GM23338 (cell line): ENCODE data around the gene NTPCR. TPM values are rescaled to one million over a fixed set of nuclear protein-coding genes. Genes with fewer than 3 reads are reported as not detected.

Source experiments
- ATAC-seq: fragments of 200-7000 bp; cut with Tn5 transposase; 3 replicates; pipeline ENCODE4 v1.9.1; 2020
- DNase-seq: peaks from one replicate; pipeline ENCODE4 v3.0.0-alpha.2; 2015; ENCODE audit warnings: low spot score
- H2AFZ ChIP-seq: fragments of 200-600 bp; sonication (generic); 2 replicates; pipeline ENCODE4 v1.8.0; 2016; ENCODE audit warnings: antibody characterized with exemption, mild to moderate bottlenecking, moderate library complexity
- H3F3A ChIP-seq: fragments of 200-600 bp; sonication (generic); replicated peaks from 2 replicates; pipeline ENCODE4 v1.8.0; 2017; ENCODE audit warnings: antibody characterized with exemption, mixed run types, low read depth
- H3K27ac ChIP-seq: fragments of 200-600 bp; sonication (generic); 2 replicates; pipeline ENCODE4 v1.6.1; 2016; ENCODE audit warnings: low read depth
- H3K27me3 ChIP-seq: fragments of 200-600 bp; sonication (generic); 2 replicates; pipeline ENCODE4 v1.8.0; 2016; ENCODE audit warnings: mild to moderate bottlenecking, mixed run types, moderate library complexity; ENCODE audit not compliant: insufficient read depth
- H3K36me3 ChIP-seq: fragments of 200-600 bp; sonication (generic); 2 replicates; pipeline ENCODE4 v1.8.0; 2016; ENCODE audit warnings: mild to moderate bottlenecking; ENCODE audit not compliant: insufficient read depth
- H3K4me1 ChIP-seq: fragments of 200-600 bp; sonication (generic); 2 replicates; pipeline ENCODE4 v1.8.0; 2016; ENCODE audit warnings: mild to moderate bottlenecking, moderate library complexity; ENCODE audit not compliant: insufficient read depth
- H3K4me2 ChIP-seq: fragments of 200-600 bp; sonication (generic); 2 replicates; pipeline ENCODE4 v1.7.1; 2017; ENCODE audit warnings: mixed run types
- H3K4me3 ChIP-seq: fragments of 200-600 bp; sonication (generic); 2 replicates; pipeline ENCODE4 v1.6.1; 2016; ENCODE audit warnings: mixed run types
- H3K79me2 ChIP-seq: fragments of 200-600 bp; sonication (generic); replicated peaks from 2 replicates; pipeline ENCODE4 v1.8.0; 2017; ENCODE audit warnings: mild to moderate bottlenecking; ENCODE audit not compliant: insufficient read depth
- H3K9me2 ChIP-seq: fragments of 200-600 bp; sonication (generic); 2 replicates; pipeline ENCODE4 v1.8.0; 2017; ENCODE audit not compliant: insufficient read depth
- H4K20me1 ChIP-seq: fragments of 200-600 bp; sonication (generic); replicated peaks from 2 replicates; pipeline ENCODE4 v1.8.0; 2017; ENCODE audit warnings: mild to moderate bottlenecking; ENCODE audit not compliant: insufficient read depth
- H3K27ac Mint-ChIP-seq: 2 replicates; pipeline ENCODE4 v1.8.0; 2020; ENCODE audit warnings: inconsistent platforms, mild to moderate bottlenecking, moderate library complexity, mixed read lengths
- H3K27me3 Mint-ChIP-seq: 3 replicates; pipeline ENCODE4 v1.8.0; 2022; ENCODE audit warnings: low read depth, mild to moderate bottlenecking, moderate library complexity, mixed read lengths, inconsistent platforms; ENCODE audit not compliant: insufficient read depth, poor library complexity
- H3K36me3 Mint-ChIP-seq: 3 replicates; pipeline ENCODE4 v1.8.0; 2021; ENCODE audit warnings: low read depth, mild to moderate bottlenecking, inconsistent platforms, moderate library complexity, mixed read lengths
- H3K4me1 Mint-ChIP-seq: 3 replicates; pipeline ENCODE4 v1.8.0; 2020; ENCODE audit warnings: mild to moderate bottlenecking, inconsistent platforms, mixed read lengths
- H3K4me3 Mint-ChIP-seq: 3 replicates; pipeline ENCODE4 v1.8.0; 2021; ENCODE audit warnings: moderate library complexity, mild to moderate bottlenecking, inconsistent platforms, mixed read lengths
- H3K9me3 Mint-ChIP-seq: 3 replicates; pipeline ENCODE4 v1.8.0; 2020; ENCODE audit warnings: moderate library complexity, mild to moderate bottlenecking, inconsistent platforms, mixed read lengths
- ETS1 ChIP-seq: IDR thresholded peaks from 2 replicates; pipeline ENCODE4 v1.6.1; 2016; ENCODE audit warnings: antibody characterized with exemption
- EZH2 ChIP-seq: fragments of 200-600 bp; sonication (generic); IDR thresholded peaks from one replicate; pipeline ENCODE4 v1.8.0; 2017; ENCODE audit warnings: antibody characterized with exemption, mild to moderate bottlenecking, low read depth; ENCODE audit not compliant: unreplicated experiment
- EZH2phosphoT487 ChIP-seq: fragments of 200-600 bp; sonication (generic); IDR thresholded peaks from one replicate; pipeline ENCODE4 v1.8.1; 2018; ENCODE audit warnings: antibody characterized with exemption; ENCODE audit not compliant: unreplicated experiment
- JUNB ChIP-seq: IDR thresholded peaks from one replicate; pipeline ENCODE4 v1.6.1; 2016; ENCODE audit warnings: antibody characterized with exemption; ENCODE audit not compliant: unreplicated experiment
- NANOG ChIP-seq: IDR thresholded peaks from 2 replicates; pipeline ENCODE4 v1.6.1; 2016; ENCODE audit warnings: antibody characterized with exemption, borderline replicate concordance
- POLR2AphosphoS5 ChIP-seq: IDR thresholded peaks from 2 replicates; pipeline ENCODE4 v1.6.1; 2016; ENCODE audit warnings: antibody characterized with exemption, low read depth
- STAT1 ChIP-seq: IDR thresholded peaks from one replicate; pipeline ENCODE4 v1.6.1; 2016; ENCODE audit warnings: antibody characterized with exemption; ENCODE audit not compliant: unreplicated experiment
- ZNF114 ChIP-seq: fragments of 250-450 bp; sonication (Bioruptor Pico); IDR thresholded peaks from 2 replicates; pipeline ENCODE4 v1.5.0; 2020; ENCODE audit warnings: mild to moderate bottlenecking, moderate library complexity
- ZNF331 ChIP-seq: fragments of 250-450 bp; sonication (Bioruptor Pico); IDR thresholded peaks from 2 replicates; pipeline ENCODE4 v1.5.0; 2020; ENCODE audit warnings: low read depth, mild to moderate bottlenecking, moderate library complexity
- polyA plus RNA-seq: library from polyadenylated mRNA; unstranded; fragments of >200 nt; fragmentation: Nextera tagmentation; extraction: Ambion mirVana; gene quantifications from 2 replicates; pipeline ENCODE4 v1.2.1, GENCODE V29; 2016
- total RNA-seq: library from RNA; depleted of rRNA; stranded (reverse); fragments of >200 nt; shearing (Covaris generic); gene quantifications from 2 replicates; pipeline ENCODE4 v1.2.3, GENCODE V29; 2014
- TF ChIP-seq, protein P1 (sequence below): IDR thresholded peaks from one replicate; pipeline ENCODE4 v1.6.1; 2018; ENCODE audit warnings: antibody characterized with exemption; ENCODE audit not compliant: unreplicated experiment
- TF ChIP-seq, protein P2 (sequence below): fragments of 250-450 bp; sonication (Bioruptor Pico); IDR thresholded peaks from 2 replicates; pipeline ENCODE4 v1.5.0; 2020; ENCODE audit warnings: mild to moderate bottlenecking, moderate library complexity

NTPCR gene
- total and polyA plus RNA-seq, 2 experiments from 2014 or later = 64.1 to 150 TPM

GRCh38 chr1:232951180-232951579 is 769 bp downstream of the NTPCR start (continued):
- TF ChIP-seq, protein P1, sequence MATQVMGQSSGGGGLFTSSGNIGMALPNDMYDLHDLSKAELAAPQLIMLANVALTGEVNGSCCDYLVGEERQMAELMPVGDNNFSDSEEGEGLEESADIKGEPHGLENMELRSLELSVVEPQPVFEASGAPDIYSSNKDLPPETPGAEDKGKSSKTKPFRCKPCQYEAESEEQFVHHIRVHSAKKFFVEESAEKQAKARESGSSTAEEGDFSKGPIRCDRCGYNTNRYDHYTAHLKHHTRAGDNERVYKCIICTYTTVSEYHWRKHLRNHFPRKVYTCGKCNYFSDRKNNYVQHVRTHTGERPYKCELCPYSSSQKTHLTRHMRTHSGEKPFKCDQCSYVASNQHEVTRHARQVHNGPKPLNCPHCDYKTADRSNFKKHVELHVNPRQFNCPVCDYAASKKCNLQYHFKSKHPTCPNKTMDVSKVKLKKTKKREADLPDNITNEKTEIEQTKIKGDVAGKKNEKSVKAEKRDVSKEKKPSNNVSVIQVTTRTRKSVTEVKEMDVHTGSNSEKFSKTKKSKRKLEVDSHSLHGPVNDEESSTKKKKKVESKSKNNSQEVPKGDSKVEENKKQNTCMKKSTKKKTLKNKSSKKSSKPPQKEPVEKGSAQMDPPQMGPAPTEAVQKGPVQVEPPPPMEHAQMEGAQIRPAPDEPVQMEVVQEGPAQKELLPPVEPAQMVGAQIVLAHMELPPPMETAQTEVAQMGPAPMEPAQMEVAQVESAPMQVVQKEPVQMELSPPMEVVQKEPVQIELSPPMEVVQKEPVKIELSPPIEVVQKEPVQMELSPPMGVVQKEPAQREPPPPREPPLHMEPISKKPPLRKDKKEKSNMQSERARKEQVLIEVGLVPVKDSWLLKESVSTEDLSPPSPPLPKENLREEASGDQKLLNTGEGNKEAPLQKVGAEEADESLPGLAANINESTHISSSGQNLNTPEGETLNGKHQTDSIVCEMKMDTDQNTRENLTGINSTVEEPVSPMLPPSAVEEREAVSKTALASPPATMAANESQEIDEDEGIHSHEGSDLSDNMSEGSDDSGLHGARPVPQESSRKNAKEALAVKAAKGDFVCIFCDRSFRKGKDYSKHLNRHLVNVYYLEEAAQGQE = no peak
- TF ChIP-seq EZH2phosphoT487 (no peak), ZNF331 (CRISPR knock-in tag) (no peak)

DNA sequence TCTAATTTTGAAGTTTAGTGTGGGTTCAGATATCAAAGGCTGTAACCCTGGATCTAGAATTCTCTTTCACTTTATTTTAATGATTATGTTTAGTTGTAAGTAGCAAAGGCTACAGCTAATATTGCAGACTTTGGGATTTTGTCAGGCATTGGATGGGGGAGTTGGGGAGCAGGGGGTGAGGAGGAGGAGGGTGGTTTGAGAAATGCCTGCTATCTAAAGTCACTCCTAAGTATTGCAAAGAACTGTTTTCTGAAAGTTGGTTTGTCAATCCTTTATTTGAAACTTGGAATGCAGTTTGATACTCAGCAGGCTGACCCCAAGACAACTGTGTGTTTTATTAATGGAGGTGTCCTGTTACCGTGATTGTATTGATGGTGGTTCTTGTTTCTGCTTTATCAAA is 1.2 kb downstream of the NTPCR start:
- Histone ChIP-seq H3K4me2 (peak overlapping the region; percentile 70), H3K79me2 (peaks cover 57% of the 10 kb centered on the region), H3K36me3 (peaks cover 10% of the 10 kb centered on the region), H3K27ac (no peak overlapping the region), H4K20me1 (peaks cover 11% of the 10 kb centered on the region; the same call in 1 of the 2 replicates), H3K9me2 (no peaks in the 10 kb centered on the region), H3K27me3 (no peaks in the 10 kb centered on the region), H2AFZ (no peak overlapping the region), H3K4me1 (peaks cover 23% of the 10 kb centered on the region), H3K4me3 (peak overlapping the region; percentile 90), H3F3A (no peaks in the 10 kb centered on the region)
- DNase-seq (no peak), ATAC-seq (no peak)
- peak overlapping the region; percentile 98 for H3K4me3 Mint-ChIP-seq
- peak overlapping the region; percentile 23; the same call in 1 of the 2 replicates for H3K27ac Mint-ChIP-seq
- H3K36me3 Mint-ChIP-seq = peaks cover 18% of the 10 kb centered on the region; the same call in 2 of the 3 replicates
- H3K27me3 Mint-ChIP-seq = peaks cover 21% of the 10 kb centered on the region
- no peaks in the 10 kb centered on the region for H3K9me3 Mint-ChIP-seq
- peaks cover 40% of the 10 kb centered on the region for H3K4me1 Mint-ChIP-seq
- TF ChIP-seq, protein P1 = no peak
- TF ChIP-seq POLR2AphosphoS5 = no peak
- TF ChIP-seq ETS1 = no peak
- TF ChIP-seq ZNF331 (CRISPR knock-in tag) = no peak
- TF ChIP-seq EZH2 = no peak
- TF ChIP-seq STAT1 = no peak
- no peak for TF ChIP-seq NANOG
- TF ChIP-seq JUNB = no peak
- TF ChIP-seq, protein P2, sequence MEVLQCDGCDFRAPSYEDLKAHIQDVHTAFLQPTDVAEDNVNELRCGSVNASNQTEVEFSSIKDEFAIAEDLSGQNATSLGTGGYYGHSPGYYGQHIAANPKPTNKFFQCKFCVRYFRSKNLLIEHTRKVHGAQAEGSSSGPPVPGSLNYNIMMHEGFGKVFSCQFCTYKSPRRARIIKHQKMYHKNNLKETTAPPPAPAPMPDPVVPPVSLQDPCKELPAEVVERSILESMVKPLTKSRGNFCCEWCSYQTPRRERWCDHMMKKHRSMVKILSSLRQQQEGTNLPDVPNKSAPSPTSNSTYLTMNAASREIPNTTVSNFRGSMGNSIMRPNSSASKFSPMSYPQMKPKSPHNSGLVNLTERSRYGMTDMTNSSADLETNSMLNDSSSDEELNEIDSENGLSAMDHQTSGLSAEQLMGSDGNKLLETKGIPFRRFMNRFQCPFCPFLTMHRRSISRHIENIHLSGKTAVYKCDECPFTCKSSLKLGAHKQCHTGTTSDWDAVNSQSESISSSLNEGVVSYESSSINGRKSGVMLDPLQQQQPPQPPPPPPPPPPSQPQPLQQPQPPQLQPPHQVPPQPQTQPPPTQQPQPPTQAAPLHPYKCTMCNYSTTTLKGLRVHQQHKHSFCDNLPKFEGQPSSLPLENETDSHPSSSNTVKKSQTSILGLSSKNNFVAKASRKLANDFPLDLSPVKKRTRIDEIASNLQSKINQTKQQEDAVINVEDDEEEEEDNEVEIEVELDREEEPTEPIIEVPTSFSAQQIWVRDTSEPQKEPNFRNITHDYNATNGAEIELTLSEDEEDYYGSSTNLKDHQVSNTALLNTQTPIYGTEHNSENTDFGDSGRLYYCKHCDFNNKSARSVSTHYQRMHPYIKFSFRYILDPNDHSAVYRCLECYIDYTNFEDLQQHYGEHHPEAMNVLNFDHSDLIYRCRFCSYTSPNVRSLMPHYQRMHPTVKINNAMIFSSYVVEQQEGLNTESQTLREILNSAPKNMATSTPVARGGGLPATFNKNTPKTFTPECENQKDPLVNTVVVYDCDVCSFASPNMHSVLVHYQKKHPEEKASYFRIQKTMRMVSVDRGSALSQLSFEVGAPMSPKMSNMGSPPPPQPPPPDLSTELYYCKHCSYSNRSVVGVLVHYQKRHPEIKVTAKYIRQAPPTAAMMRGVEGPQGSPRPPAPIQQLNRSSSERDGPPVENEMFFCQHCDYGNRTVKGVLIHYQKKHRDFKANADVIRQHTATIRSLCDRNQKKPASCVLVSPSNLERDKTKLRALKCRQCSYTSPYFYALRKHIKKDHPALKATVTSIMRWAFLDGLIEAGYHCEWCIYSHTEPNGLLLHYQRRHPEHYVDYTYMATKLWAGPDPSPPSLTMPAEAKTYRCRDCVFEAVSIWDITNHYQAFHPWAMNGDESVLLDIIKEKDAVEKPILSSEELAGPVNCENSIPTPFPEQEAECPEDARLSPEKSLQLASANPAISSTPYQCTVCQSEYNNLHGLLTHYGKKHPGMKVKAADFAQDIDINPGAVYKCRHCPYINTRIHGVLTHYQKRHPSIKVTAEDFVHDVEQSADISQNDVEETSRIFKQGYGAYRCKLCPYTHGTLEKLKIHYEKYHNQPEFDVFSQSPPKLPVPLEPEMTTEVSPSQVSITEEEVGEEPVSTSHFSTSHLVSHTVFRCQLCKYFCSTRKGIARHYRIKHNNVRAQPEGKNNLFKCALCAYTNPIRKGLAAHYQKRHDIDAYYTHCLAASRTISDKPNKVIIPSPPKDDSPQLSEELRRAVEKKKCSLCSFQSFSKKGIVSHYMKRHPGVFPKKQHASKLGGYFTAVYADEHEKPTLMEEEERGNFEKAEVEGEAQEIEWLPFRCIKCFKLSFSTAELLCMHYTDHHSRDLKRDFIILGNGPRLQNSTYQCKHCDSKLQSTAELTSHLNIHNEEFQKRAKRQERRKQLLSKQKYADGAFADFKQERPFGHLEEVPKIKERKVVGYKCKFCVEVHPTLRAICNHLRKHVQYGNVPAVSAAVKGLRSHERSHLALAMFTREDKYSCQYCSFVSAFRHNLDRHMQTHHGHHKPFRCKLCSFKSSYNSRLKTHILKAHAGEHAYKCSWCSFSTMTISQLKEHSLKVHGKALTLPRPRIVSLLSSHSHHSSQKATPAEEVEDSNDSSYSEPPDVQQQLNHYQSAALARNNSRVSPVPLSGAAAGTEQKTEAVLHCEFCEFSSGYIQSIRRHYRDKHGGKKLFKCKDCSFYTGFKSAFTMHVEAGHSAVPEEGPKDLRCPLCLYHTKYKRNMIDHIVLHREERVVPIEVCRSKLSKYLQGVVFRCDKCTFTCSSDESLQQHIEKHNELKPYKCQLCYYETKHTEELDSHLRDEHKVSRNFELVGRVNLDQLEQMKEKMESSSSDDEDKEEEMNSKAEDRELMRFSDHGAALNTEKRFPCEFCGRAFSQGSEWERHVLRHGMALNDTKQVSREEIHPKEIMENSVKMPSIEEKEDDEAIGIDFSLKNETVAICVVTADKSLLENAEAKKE (CRISPR knock-in tag) = no peak
- no peak for TF ChIP-seq EZH2phosphoT487
- no peak for TF ChIP-seq ZNF114 (CRISPR knock-in tag)
